Neuronal stem cell (in vitro differentiated cells): Measurements from ENCODE around the gene PARD3B.

Source experiments
- DNase-seq: peaks from one replicate; pipeline ENCODE4 v3.0.0-alpha.2; 2013; ENCODE audit warnings: low spot score
- H2AFZ ChIP-seq: one replicate; pipeline ENCODE4 v1.6.1; 2013; ENCODE audit warnings: mild to moderate bottlenecking, low read length, inconsistent platforms
- H2AK5ac ChIP-seq: 2 replicates; pipeline ENCODE4 v1.6.1; 2013; ENCODE audit warnings: low read depth, mild to moderate bottlenecking, inconsistent platforms, low read length, moderate library complexity, mixed read lengths
- H2BK120ac ChIP-seq: 2 replicates; pipeline ENCODE4 v1.6.1; 2013; ENCODE audit warnings: low read depth, mild to moderate bottlenecking, inconsistent platforms, low read length, moderate library complexity, mixed read lengths
- H2BK12ac ChIP-seq: one replicate; pipeline ENCODE4 v1.6.1; 2013; ENCODE audit warnings: low read length, inconsistent platforms
- H2BK15ac ChIP-seq: 2 replicates; pipeline ENCODE4 v1.6.1; 2013; ENCODE audit warnings: mild to moderate bottlenecking, low read length, inconsistent platforms, mixed read lengths
- H2BK5ac ChIP-seq: one replicate; pipeline ENCODE4 v1.6.1; 2013; ENCODE audit warnings: inconsistent platforms, mild to moderate bottlenecking, low read length, moderate library complexity
- H3K14ac ChIP-seq: one replicate; pipeline ENCODE4 v1.6.1; 2013; ENCODE audit warnings: low read length, inconsistent platforms
- H3K18ac ChIP-seq: 2 replicates; pipeline ENCODE4 v1.6.1; 2013; ENCODE audit warnings: low read length, inconsistent platforms
- H3K23ac ChIP-seq: 2 replicates; pipeline ENCODE4 v1.6.1; 2013; ENCODE audit warnings: low read depth, mild to moderate bottlenecking, mixed read lengths, low read length, inconsistent platforms; ENCODE audit not compliant: poor library complexity
- H3K27ac ChIP-seq: replicated peaks from 3 replicates; pipeline ENCODE4 v1.5.1; 2013; ENCODE audit warnings: low read length, inconsistent platforms
- H3K27me3 ChIP-seq, 3 experiments: 2 replicates each; pipeline ENCODE4 v1.6.1; 2013; ENCODE audit warnings: low read length in 3 of 3, mild to moderate bottlenecking in 2 of 3, inconsistent platforms in 1 of 3, low read depth in 1 of 3, mixed read lengths in 1 of 3, moderate library complexity in 1 of 3; ENCODE audit not compliant: control insufficient read depth in 3 of 3, insufficient read depth in 3 of 3
- H3K36me3 ChIP-seq, 2 donors: replicated peaks in 1 of 2; 2 replicates each; pipeline ENCODE4 v1.6.1; 2013; ENCODE audit warnings: low read length in 2 of 2; ENCODE audit not compliant: control insufficient read depth in 2 of 2, insufficient read depth in 2 of 2
- H3K4ac ChIP-seq: 2 replicates; pipeline ENCODE4 v1.6.1; 2013; ENCODE audit warnings: inconsistent platforms, mild to moderate bottlenecking, low read length, moderate library complexity
- H3K4me1 ChIP-seq, 2 donors: 1 replicate in 1 of 2; 2 replicates in 1 of 2; pipeline ENCODE4 v1.6.1; 2013; ENCODE audit warnings: low read length in 2 of 2, low read depth in 1 of 2; ENCODE audit not compliant: control insufficient read depth in 2 of 2, insufficient read depth in 1 of 2
- H3K4me2 ChIP-seq: one replicate; pipeline ENCODE4 v1.6.1; 2013; ENCODE audit warnings: mild to moderate bottlenecking, low read length, inconsistent platforms; ENCODE audit not compliant: insufficient read depth, poor library complexity, severe bottlenecking
- H3K4me3 ChIP-seq, 2 donors: 2 replicates each; pipeline ENCODE4 v1.5.1; 2013; ENCODE audit warnings: low read length in 2 of 2, mild to moderate bottlenecking in 2 of 2, inconsistent platforms in 1 of 2, moderate library complexity in 1 of 2
- H3K79me1 ChIP-seq: one replicate; pipeline ENCODE4 v1.6.1; 2013; ENCODE audit warnings: low read depth, mild to moderate bottlenecking, inconsistent platforms, low read length, moderate library complexity
- H3K9ac ChIP-seq: one replicate; pipeline ENCODE4 v1.6.1; 2013; ENCODE audit warnings: mild to moderate bottlenecking, low read depth, low read length, inconsistent platforms; ENCODE audit not compliant: poor library complexity
- H3K9me3 ChIP-seq, 2 donors: replicated peaks in 1 of 2; 2 replicates each; pipeline versions ENCODE3 to v1.6.1; 2013; ENCODE audit warnings: low read length in 2 of 2, mild to moderate bottlenecking in 2 of 2, inconsistent platforms in 1 of 2, low read depth in 1 of 2, mixed read lengths in 1 of 2, moderate library complexity in 1 of 2; ENCODE audit not compliant: control insufficient read depth in 2 of 2, insufficient read depth in 1 of 2
- H4K8ac ChIP-seq: one replicate; pipeline ENCODE4 v1.6.1; 2013; ENCODE audit warnings: low read depth, mild to moderate bottlenecking, inconsistent platforms, low read length, moderate library complexity
- H4K91ac ChIP-seq: one replicate; pipeline ENCODE4 v1.6.1; 2013; ENCODE audit warnings: low read length, low read depth, mild to moderate bottlenecking, inconsistent platforms; ENCODE audit not compliant: poor library complexity
- WGBS, 2 donors: extraction: QIAGEN DNeasy Blood & Tissue Kit; methylation state at CpG; one replicate each; pipeline ENCODE4 v1.1.7; 2013; ENCODE audit warnings: missing lambda C conversion rate in 2 of 2, mixed read lengths in 1 of 2; ENCODE audit not compliant: insufficient read length in 2 of 2, insufficient replicate concordance in 1 of 2; ENCODE audit errors: extremely low coverage in 2 of 2; 5-methylcytosine and 5-hydroxymethylcytosine counted together

PARD3B gene

GRCh38 chr2:205477016-205477705 lies 931.9 kb downstream of the PARD3B start:
- Histone ChIP-seq H3K14ac (no peak overlapping the region), H4K8ac (no peak overlapping the region), H3K4me2 (no peak overlapping the region), H2BK12ac (no peak overlapping the region), H2BK5ac (no peak overlapping the region), H3K23ac (no peak overlapping the region), H3K4me3 (no peak overlapping the region), H3K9me3 (no peaks in the 10 kb centered on the region), H3K79me1 (no peaks in the 10 kb centered on the region), H2BK120ac (no peak overlapping the region), H4K91ac (no peak overlapping the region), H3K18ac (no peak overlapping the region), H3K27ac (no peak overlapping the region), H2AFZ (no peak overlapping the region), H2AK5ac (no peak overlapping the region), H3K4ac (no peak overlapping the region), H3K4me1 (peaks cover 2 to 8% of the 10 kb centered on the region in 2 donors), H3K27me3 (no peaks in the 10 kb centered on the region), H3K36me3 (no peaks in the 10 kb centered on the region), H3K9ac (no peak overlapping the region), H2BK15ac (no peak overlapping the region)
- no CpG with 5 or more reads among the region's 3 CpGs for WGBS, 2 donors
- DNase-seq = no peak

GRCh38 chr2:205481861-205482260 lies 936.6 kb downstream of the PARD3B start:
- Histone ChIP-seq H3K79me1 (no peaks in the 10 kb centered on the region), H4K91ac (no peak overlapping the region), H3K36me3 (no peaks in the 10 kb centered on the region), H3K4me3 (no peak overlapping the region), H3K4me2 (no peak overlapping the region), H3K4ac (no peak overlapping the region), H2BK5ac (no peak overlapping the region), H3K9ac (no peak overlapping the region), H3K27ac (no peak overlapping the region), H3K18ac (peak overlapping the region; percentile 74), H3K27me3 (no peaks in the 10 kb centered on the region), H2AK5ac (no peak overlapping the region), H3K23ac (no peak overlapping the region), H3K4me1 (peaks cover 18 to 19% of the 10 kb centered on the region in 2 donors), H4K8ac (no peak overlapping the region), H2BK15ac (no peak overlapping the region), H2BK120ac (no peak overlapping the region), H3K14ac (no peak overlapping the region), H2AFZ (no peak overlapping the region), H2BK12ac (no peak overlapping the region), H3K9me3 (peaks cover 2 to 4% of the 10 kb centered on the region in 2 donors)
- WGBS, 2 donors = no CpG with 5 or more reads among the region's 5 CpGs
- DNase-seq = no peak

- H3K4me2 ChIP-seq = no peak overlapping the region
- no peak overlapping the region for H3K14ac ChIP-seq
- no peak overlapping the region for H3K4ac ChIP-seq
- H2BK15ac ChIP-seq = no peak overlapping the region
- H4K8ac ChIP-seq = no peak overlapping the region
- H3K27me3 ChIP-seq = no peaks in the 10 kb centered on the region
- no peak overlapping the region for H3K23ac ChIP-seq
- H2BK5ac ChIP-seq = peak overlapping the region; percentile 8
- H4K91ac ChIP-seq = no peak overlapping the region
- H3K9ac ChIP-seq = no peak overlapping the region
- H3K36me3 ChIP-seq = no peaks in the 10 kb centered on the region
- H3K18ac ChIP-seq = peak overlapping the region; percentile 17
- H2BK12ac ChIP-seq = no peak overlapping the region
- no peaks in the 10 kb centered on the region for H3K79me1 ChIP-seq
- H3K27ac ChIP-seq = no peak overlapping the region
- H2BK120ac ChIP-seq = no peak overlapping the region
- H3K4me1 ChIP-seq = peaks cover 18 to 19% of the 10 kb centered on the region in 2 donors
- H3K4me3 ChIP-seq = no peak overlapping the region
- H3K9me3 ChIP-seq = peaks cover 2 to 4% of the 10 kb centered on the region in 2 donors
- no peak for DNase-seq
- H2AFZ ChIP-seq = no peak overlapping the region
- WGBS, 2 donors = no CpG with 5 or more reads among the region's 8 CpGs
- H2AK5ac ChIP-seq = no peak overlapping the region
Observed at GRCh38 chr2:205482399-205483081, 937.3 kb downstream of the PARD3B start.

GRCh38 chr2:205483095-205483494 lies 937.8 kb downstream of the PARD3B start:
- H4K91ac ChIP-seq = no peak overlapping the region
- no peak overlapping the region for H4K8ac ChIP-seq
- no peak for DNase-seq
- H3K4ac ChIP-seq = no peak overlapping the region
- H2BK120ac ChIP-seq = no peak overlapping the region
- H3K4me1 ChIP-seq = peaks cover 18 to 19% of the 10 kb centered on the region in 2 donors
- no peak overlapping the region for H2BK5ac ChIP-seq
- no peak overlapping the region for H2AFZ ChIP-seq
- H3K18ac ChIP-seq = no peak overlapping the region
- H3K4me2 ChIP-seq = no peak overlapping the region
- H3K4me3 ChIP-seq = no peak overlapping the region
- H3K9me3 ChIP-seq = peaks cover 2 to 4% of the 10 kb centered on the region in 2 donors
- no peak overlapping the region for H2BK12ac ChIP-seq
- no peak overlapping the region for H3K23ac ChIP-seq
- H3K36me3 ChIP-seq = no peaks in the 10 kb centered on the region
- no peak overlapping the region for H2BK15ac ChIP-seq
- H3K79me1 ChIP-seq = no peaks in the 10 kb centered on the region
- no peak overlapping the region for H3K27ac ChIP-seq
- H3K27me3 ChIP-seq = no peaks in the 10 kb centered on the region
- H3K9ac ChIP-seq = no peak overlapping the region
- no peak overlapping the region for H2AK5ac ChIP-seq
- H3K14ac ChIP-seq = no peak overlapping the region
